LNCaP clone FGC (cell line): ENCODE results near the gene ANAPC15.

Experiments
- DNase-seq: peaks from one replicate; pipeline ENCODE4 v3.0.0-alpha.2; 2011; ENCODE audit warnings: low read depth
- H3K4me3 ChIP-seq: 2 replicates; pipeline ENCODE4 v1.5.1; 2011; ENCODE audit warnings: mild to moderate bottlenecking, low read depth, low read length, control low read depth
- CTCF ChIP-seq: IDR thresholded peaks from 2 replicates; pipeline ENCODE4 v1.5.1; 2012; ENCODE audit warnings: mild to moderate bottlenecking; ENCODE audit not compliant: control insufficient read depth, insufficient read depth; ENCODE audit errors: extremely low read depth

ANAPC15 gene

GRCh38 chr11:72112978-72113808 is 698 bp upstream of the ANAPC15 start:
- no peak for TF ChIP-seq CTCF
- peak overlapping the region; percentile 80 for H3K4me3 ChIP-seq
- DNase-seq: no peak

GRCh38 chr11:72111300-72112142 is 974 bp downstream of the ANAPC15 start:
- no peak for DNase-seq
- no peak for TF ChIP-seq CTCF
- peak overlapping the region; percentile 80 for H3K4me3 ChIP-seq

GRCh38 chr11:72105888-72106287 is 6.6 kb downstream of the ANAPC15 start, which contains the start of gene TOMT:
Gene TOMT, plus strand, starts transcription at chr11:72105924. Its CDS starts 28 bp downstream, at chr11:72105952.
- no peak within 1 kb of the TSS for H3K4me3 ChIP-seq
- DNase-seq: no peak
- no peak for TF ChIP-seq CTCF

- DNase-seq: no peak
- H3K4me3 ChIP-seq: peak overlapping the region; percentile 46
- no peak for TF ChIP-seq CTCF
Observed at GRCh38 chr11:72103754-72104167, 8.7 kb downstream of the ANAPC15 start.

- peak; percentile 47 for TF ChIP-seq CTCF
- H3K4me3 ChIP-seq: peak within 1 kb of the TSS; percentile 99
- peak; percentile 99 for DNase-seq
Observed at GRCh38 chr11:72102946-72103753, 9.3 kb downstream of the ANAPC15 start, which contains the start of gene LAMTOR1. Gene LAMTOR1, minus strand, starts transcription at chr11:72103297. Its CDS starts 73 bp downstream, at chr11:72103224.

GRCh38 chr11:72102631-72102945 is 9.9 kb downstream of the ANAPC15 start:
- H3K4me3 ChIP-seq: peak overlapping the region; percentile 99
- no peak for TF ChIP-seq CTCF
- no peak for DNase-seq
